HG03097 (cell line): Measurements from ENCODE around the gene MAN1C1.

Experiments
- ATAC-seq: cut with Tn5 transposase; IDR thresholded peaks from one replicate; pipeline ENCODE4 v1.9.1; 2021; ENCODE audit not compliant: unreplicated experiment, low FRiP score

MAN1C1 gene

GRCh38 chr1:25675729-25676476 is 59.3 kb downstream of the MAN1C1 start:
- peak; percentile 96 for ATAC-seq

- ATAC-seq = peak; percentile 14
Measured at GRCh38 chr1:25676488-25676887, 59.9 kb downstream of the MAN1C1 start.

GRCh38 chr1:25677193-25677773 is 60.7 kb downstream of the MAN1C1 start:
- ATAC-seq = no peak

GRCh38 chr1:25679171-25679570 is 62.6 kb downstream of the MAN1C1 start:
- no peak for ATAC-seq

GRCh38 chr1:25680701-25681100 is 64.1 kb downstream of the MAN1C1 start:
- no peak for ATAC-seq

GRCh38 chr1:25682059-25682601 is 65.5 kb downstream of the MAN1C1 start:
- ATAC-seq = no peak

GRCh38 chr1:25683177-25683576 is 66.6 kb downstream of the MAN1C1 start:
- no peak for ATAC-seq

GRCh38 chr1:25683731-25684130 is 67.1 kb downstream of the MAN1C1 start:
- no peak for ATAC-seq

GRCh38 chr1:25684216-25684965 is 67.8 kb downstream of the MAN1C1 start:
- ATAC-seq = no peak

GRCh38 chr1:25685211-25685750 is 68.7 kb downstream of the MAN1C1 start:
- no peak for ATAC-seq

- no peak for ATAC-seq
Measured at GRCh38 chr1:25685938-25686665, 69.5 kb downstream of the MAN1C1 start.

GRCh38 chr1:25687221-25688017 is 70.8 kb downstream of the MAN1C1 start:
- ATAC-seq = no peak

GRCh38 chr1:25688390-25689119 is 72.0 kb downstream of the MAN1C1 start:
- ATAC-seq = no peak

GRCh38 chr1:25689686-25690381 is 73.2 kb downstream of the MAN1C1 start:
- ATAC-seq = no peak

GRCh38 chr1:25690396-25690956 is 73.9 kb downstream of the MAN1C1 start:
- no peak for ATAC-seq

- no peak for ATAC-seq
Measured at GRCh38 chr1:25691211-25691610, 74.6 kb downstream of the MAN1C1 start.

- no peak for ATAC-seq
Measured at GRCh38 chr1:25692560-25692959, 76.0 kb downstream of the MAN1C1 start.
